GM12872 (cell line): ENCODE data around the gene SDR9C7.

ENCODE experiments used
- CTCF ChIP-seq: IDR thresholded peaks from 3 replicates; pipeline ENCODE4 v1.5.1; 2011; ENCODE audit warnings: low read depth, mild to moderate bottlenecking, low read length, moderate library complexity; ENCODE audit not compliant: insufficient read depth

SDR9C7 gene

GRCh38 chr12:56933826-56934625, at the start of gene SDR9C7:
Gene SDR9C7 (minus strand): TSS chr12:56934408. CDS start chr12:56934261, 147 bp downstream.
- no peak for TF ChIP-seq CTCF

GRCh38 chr12:56983386-56983785, 49.2 kb upstream of the SDR9C7 start:
- TF ChIP-seq CTCF: no peak

DNA sequence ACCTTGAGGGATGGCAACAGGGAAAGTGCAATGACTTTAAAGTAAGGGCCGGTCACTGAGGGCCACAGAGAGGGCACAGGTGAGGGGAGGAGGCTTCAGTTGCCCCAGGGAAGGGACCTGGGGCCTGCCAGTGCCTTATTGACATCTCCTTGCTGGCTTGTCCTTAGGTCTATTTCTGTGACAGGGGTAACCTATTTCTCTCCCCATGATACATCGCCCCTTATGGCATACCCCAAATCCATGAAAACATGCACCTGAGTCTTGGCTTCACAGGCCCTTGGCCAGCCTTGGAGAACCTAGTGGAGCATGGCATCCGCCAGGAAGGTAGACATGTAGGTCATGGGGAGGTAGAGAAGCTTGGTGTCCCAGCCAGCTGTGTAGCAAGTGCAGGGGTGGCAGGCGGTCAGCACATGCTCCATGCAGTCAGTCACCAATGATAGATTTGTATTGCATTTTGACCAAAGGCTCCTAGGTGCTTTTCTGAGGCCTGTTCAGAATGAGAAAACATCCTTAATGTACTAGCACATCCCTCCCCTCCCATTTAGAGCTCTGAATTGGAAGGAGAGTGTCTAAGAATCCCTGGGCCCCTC, 46.8 kb upstream of the SDR9C7 start:
- TF ChIP-seq CTCF: no peak

- TF ChIP-seq CTCF: no peak
Measured at GRCh38 chr12:56980268-56980667, 46.1 kb upstream of the SDR9C7 start.

- TF ChIP-seq CTCF: no peak
Measured at GRCh38 chr12:56979628-56980027, 45.4 kb upstream of the SDR9C7 start.

DNA sequence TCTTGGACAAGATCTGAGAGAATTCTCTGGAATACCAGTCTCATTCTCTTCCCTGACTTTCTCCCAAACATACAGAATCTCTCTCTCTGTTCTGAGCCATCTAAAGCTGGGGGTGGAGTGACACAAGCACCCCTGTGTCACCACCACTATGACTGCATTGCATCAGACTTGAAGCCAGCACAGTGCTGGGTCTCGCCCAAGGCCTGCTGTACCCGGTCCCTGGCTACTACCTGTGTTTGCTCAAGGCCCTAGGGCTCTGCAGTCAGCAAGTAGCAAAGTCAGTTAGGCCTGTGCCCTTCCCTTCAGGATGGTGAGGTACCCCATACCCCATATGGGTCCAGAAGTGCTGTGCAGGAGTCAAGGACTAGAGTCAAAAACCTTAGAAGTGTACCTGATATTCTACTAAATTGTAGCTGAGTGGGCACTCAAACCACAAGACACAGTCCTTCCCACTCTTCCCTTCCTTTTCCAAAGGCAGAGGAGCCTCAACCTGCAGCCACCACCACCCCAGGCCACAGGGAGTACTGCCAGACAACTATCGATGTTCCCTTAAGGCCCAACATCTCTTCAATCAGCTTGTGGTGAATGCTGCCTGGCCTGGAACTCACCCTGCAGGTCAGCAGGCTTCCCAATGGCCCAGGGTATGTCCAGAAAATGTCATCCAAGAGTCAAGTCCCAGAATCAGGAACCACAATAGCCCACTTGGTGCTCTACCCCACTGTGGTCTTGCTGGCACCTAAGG, 44.4 kb upstream of the SDR9C7 start:
- TF ChIP-seq CTCF: no peak

GRCh38 chr12:56958422-56958821, 24.2 kb upstream of the SDR9C7 start:
- TF ChIP-seq CTCF: no peak
